Fibroblast of the aortic adventitia (primary cell): Measurements from ENCODE around the gene SLC4A1. TPM values are rescaled to one million over a fixed set of nuclear protein-coding genes. Genes with fewer than 3 reads are reported as not detected.

Experiments used
- DNase-seq: peaks from one replicate; pipeline ENCODE4 v3.0.0-alpha.2; 2010; ENCODE audit warnings: low read depth
- H3K4me3 ChIP-seq: 2 replicates; pipeline ENCODE4 v1.5.1; 2011; ENCODE audit warnings: low read depth, mild to moderate bottlenecking, control low read depth, low read length, moderate library complexity
- total RNA-seq: library from RNA; depleted of rRNA; stranded (reverse); fragments of >200 nt; gene quantifications from 2 replicates; pipeline ENCODE4 v1.2.3, GENCODE V29; 2012; ENCODE audit warnings: low replicate concordance
- TF ChIP-seq, protein P1 (sequence below): IDR thresholded peaks from 2 replicates; pipeline ENCODE4 v1.5.1; 2011; ENCODE audit warnings: mild to moderate bottlenecking, low read length, control low read depth, inconsistent platforms; ENCODE audit not compliant: insufficient read depth

SLC4A1 gene
- total RNA-seq, 1 donor: not detected

DNA sequence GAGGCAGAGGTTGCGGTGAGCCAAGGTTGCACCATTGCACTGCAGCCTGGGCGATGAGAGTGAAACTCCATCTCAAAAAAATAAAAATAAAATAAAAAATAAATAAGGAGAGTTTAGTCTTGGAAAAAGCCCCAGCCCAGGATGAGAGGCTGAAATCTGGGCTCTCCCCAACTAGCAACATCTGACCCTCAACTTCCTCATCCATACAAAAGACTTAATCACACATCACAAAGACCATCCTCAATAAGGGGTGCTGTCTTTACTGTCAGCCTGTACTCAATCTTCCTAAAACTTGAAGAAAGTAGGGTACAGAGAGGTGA is 11.4 kb upstream of the SLC4A1 start:
- TF ChIP-seq, protein P1, sequence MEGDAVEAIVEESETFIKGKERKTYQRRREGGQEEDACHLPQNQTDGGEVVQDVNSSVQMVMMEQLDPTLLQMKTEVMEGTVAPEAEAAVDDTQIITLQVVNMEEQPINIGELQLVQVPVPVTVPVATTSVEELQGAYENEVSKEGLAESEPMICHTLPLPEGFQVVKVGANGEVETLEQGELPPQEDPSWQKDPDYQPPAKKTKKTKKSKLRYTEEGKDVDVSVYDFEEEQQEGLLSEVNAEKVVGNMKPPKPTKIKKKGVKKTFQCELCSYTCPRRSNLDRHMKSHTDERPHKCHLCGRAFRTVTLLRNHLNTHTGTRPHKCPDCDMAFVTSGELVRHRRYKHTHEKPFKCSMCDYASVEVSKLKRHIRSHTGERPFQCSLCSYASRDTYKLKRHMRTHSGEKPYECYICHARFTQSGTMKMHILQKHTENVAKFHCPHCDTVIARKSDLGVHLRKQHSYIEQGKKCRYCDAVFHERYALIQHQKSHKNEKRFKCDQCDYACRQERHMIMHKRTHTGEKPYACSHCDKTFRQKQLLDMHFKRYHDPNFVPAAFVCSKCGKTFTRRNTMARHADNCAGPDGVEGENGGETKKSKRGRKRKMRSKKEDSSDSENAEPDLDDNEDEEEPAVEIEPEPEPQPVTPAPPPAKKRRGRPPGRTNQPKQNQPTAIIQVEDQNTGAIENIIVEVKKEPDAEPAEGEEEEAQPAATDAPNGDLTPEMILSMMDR: no peak
- no peak overlapping the region for H3K4me3 ChIP-seq
- no peak for DNase-seq

DNA sequence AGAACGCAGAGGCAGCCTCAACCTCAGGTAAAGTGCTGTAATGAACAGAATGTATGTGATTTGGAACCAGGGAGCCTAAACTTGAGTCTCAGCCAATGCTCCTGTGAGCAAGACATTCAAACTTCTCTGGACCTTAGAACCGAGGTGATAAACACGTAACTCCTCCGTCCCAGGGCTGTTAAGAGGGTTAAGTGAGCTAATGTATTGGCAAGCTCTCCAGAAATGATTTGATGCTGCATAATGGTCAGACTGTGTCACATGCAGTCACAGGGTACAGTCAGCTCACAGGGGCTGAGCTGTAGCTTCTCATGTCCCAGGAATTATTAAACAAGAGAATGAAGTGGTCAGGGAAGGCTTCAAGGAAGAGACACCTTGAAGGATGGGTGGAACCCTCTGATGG is 10.0 kb upstream of the SLC4A1 start:
- peak; percentile 25 for DNase-seq
- TF ChIP-seq, protein P1: no peak

DNA sequence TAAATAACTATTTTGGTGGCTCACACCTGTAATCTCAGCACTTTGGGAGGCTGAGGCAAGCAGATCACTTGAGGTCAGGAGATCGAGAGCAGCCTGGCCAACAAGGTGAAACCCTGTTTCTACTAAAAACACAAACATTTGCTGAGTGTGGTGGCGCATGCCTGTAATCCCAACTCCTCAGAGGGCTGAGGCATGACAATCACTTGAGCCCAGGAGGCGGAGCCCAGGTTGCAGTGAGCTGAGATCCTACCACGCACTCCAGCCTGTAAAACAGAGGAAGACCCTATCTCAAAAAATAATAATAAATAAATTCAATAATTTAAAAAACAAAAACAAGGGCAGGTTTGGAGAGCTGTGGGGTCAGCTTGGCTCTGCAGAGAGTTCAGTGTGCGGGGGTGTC is 5.7 kb upstream of the SLC4A1 start:
- TF ChIP-seq, protein P1: no peak
- no peak overlapping the region for H3K4me3 ChIP-seq
- no peak for DNase-seq

More for the DNA sequence above, 10.0 kb upstream of the SLC4A1 start:
- H3K4me3 ChIP-seq: no peak overlapping the region

DNA sequence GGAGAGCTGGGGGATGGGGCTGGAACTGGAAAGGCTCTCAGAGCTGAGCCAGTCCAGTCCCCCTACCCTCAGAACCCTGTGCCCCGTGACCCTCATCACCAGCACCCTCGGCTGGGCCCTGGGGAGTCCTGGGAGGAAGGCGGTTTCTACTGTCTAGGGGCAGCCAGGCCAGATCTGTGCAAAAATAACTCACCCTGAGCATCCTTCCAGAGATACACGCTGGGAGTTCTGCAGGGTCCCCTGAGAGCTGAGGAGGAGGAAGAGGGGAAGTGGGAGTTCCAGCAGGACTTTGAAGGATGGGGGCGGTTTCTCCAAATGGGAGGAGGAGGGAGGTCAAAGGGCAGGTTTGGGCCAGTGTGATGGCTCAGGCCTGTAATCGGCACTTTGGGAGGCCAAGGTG is 5.0 kb upstream of the SLC4A1 start:
- TF ChIP-seq, protein P1: no peak
- DNase-seq: no peak
- H3K4me3 ChIP-seq: no peak overlapping the region

DNA sequence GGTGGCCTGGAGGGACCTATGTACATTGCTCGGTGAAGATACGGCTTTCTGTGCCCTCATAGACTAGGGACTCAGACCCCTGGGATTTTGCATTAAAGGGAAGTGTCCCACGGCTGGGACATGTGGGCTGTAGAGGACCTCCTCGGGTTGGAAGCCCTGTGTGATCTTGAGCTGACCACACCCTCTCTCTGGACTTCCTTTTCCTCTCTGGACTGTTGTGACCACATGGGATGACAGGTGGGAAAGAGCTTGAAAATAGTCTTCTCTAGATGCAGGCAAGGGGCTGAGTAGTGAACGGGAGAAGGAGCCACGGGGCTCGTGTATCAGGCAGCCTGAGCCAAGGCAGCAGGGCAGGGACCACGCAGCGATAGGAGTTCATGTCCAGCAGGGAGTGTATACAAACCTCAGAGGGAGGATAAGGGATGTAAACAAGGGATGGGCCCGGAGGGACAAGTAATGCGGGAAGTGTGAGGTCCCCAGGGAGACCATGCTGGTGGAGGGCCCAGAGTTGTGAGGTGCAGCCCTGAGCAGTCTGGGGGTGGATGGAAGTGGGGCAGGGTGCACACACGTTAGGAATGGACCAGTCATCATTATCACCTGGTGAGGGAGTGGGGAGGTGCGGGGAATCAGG is 4.5 kb upstream of the SLC4A1 start:
- no peak overlapping the region for H3K4me3 ChIP-seq
- TF ChIP-seq, protein P1: no peak
- DNase-seq: no peak

DNA sequence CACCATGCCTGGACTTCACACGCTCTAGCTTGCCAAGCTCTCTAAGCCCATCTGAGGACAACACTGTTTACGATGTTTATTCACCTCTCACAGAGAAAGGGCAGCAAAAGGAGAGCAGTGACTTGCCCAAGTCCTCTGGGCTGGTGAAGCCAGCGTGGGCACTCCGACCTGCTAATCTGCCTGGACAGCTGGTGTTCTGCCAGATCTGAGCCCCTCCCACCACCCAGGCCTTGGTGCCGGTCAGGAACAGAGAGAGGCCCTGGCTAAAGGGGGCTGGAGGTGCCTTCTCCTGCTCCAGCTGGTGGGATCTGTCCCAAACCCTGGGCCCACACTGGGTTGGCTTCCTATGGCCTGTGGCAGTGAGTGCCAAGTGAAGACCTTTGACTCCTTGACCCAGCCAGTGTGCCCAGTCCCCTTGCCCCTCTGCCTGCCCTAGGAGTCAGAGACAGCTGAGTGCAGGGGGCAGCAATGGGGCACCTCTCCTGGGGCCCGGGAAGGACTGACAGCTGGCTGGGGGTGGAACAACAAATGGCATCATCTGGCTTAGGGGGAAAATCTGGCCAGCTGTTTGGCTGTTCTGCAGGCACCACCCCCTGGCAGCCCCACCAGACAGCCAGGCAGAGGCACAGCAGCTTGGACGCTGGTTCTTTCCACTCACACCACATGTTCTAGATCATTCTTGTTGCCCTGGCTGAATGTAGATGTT is 1.8 kb upstream of the SLC4A1 start:
- H3K4me3 ChIP-seq: no peak overlapping the region
- DNase-seq: no peak
- TF ChIP-seq, protein P1: no peak
